K562 (cell line): ENCODE data around the gene PRR29. TPM values are rescaled to one million over a fixed set of nuclear protein-coding genes. Genes with fewer than 3 reads are reported as not detected.

Experiments used
- AFF4 ChIP-seq: sonication (generic); formaldehyde crosslinking; IDR thresholded peaks from 2 replicates; pipeline ENCODE4 v1.8.0; 2023; ENCODE audit warnings: mild to moderate bottlenecking, missing genetic modification reagents
- FOXP1 ChIP-seq: sonication (generic); formaldehyde crosslinking; IDR thresholded peaks from 2 replicates; pipeline ENCODE4 v1.8.0; 2022; ENCODE audit warnings: mild to moderate bottlenecking, missing genetic modification reagents
- GTF2B ChIP-seq: IDR thresholded peaks from 2 replicates; pipeline ENCODE4 v1.6.1; 2011; ENCODE audit not compliant: insufficient read length; ENCODE audit errors: extremely low read depth
- HNRNPK ChIP-seq: fragments of 200-400 bp; formaldehyde crosslinking; IDR thresholded peaks from one replicate; pipeline ENCODE4 v1.6.1; 2018; ENCODE audit warnings: mild to moderate bottlenecking, low read depth, low read length; ENCODE audit not compliant: poor library complexity, severe bottlenecking
- L3MBTL2 ChIP-seq: fragments of 450-650 bp; IDR thresholded peaks from 2 replicates; pipeline ENCODE4 v1.6.1; 2016; ENCODE audit warnings: mild to moderate bottlenecking, moderate library complexity
- MYBL2 ChIP-seq, 2 experiments: fragments of 450-650 bp in 1 of 2; sonication (generic) in 1 of 2; formaldehyde crosslinking in 1 of 2; IDR thresholded peaks; 2 replicates each; pipeline versions ENCODE4 v1.6.1 to v1.8.1; 2017 to 2022; ENCODE audit warnings: borderline replicate concordance in 1 of 2, inconsistent platforms in 1 of 2, low read depth in 1 of 2, mild to moderate bottlenecking in 1 of 2, missing genetic modification reagents in 1 of 2, moderate library complexity in 1 of 2
- ZBTB40 ChIP-seq, 2 experiments: fragments of 450-650 bp in 1 of 2; sonication (generic) in 1 of 2; formaldehyde crosslinking in 1 of 2; IDR thresholded peaks; 2 replicates each; pipeline versions ENCODE4 v1.7.1 to v1.9.0; 2016 to 2022; ENCODE audit warnings: inconsistent platforms in 1 of 2, mild to moderate bottlenecking in 1 of 2, missing genetic modification reagents in 1 of 2
- ZNF644 ChIP-seq: fragments of 200-800 bp; sonication (Bioruptor generic); IDR thresholded peaks from 2 replicates; pipeline ENCODE4 v1.6.1; 2016; ENCODE audit warnings: low read depth, missing genetic modification characterization, missing compliant biosample characterization
- polyA plus RNA-seq, 8 experiments: library from polyadenylated mRNA; depleted of rRNA in 4 of 8; stranded (reverse) in 5 of 8; unstranded in 3 of 8; fragments of >200 nt; fragmentation: Nextera tagmentation in 2 of 8; fragmentation: Illumina TruSeq in 1 of 8; extraction: Ambion mirVana in 2 of 8; extraction: Trizol in 1 of 8; gene quantifications; 2 replicates each; pipeline versions ENCODE4 v1.2.1 to v1.2.3, GENCODE V29; 2011 to 2014; ENCODE audit warnings: inconsistent platforms in 1 of 8, missing spikeins in 1 of 8
- total RNA-seq, 7 experiments: library from RNA; depleted of rRNA in 6 of 7; stranded (reverse); fragments of >200 nt in 6 of 7; fragmentation: Illumina TruSeq in 2 of 7; extraction: Trizol in 2 of 7; gene quantifications; 2 replicates each; pipeline versions ENCODE4 v1.2.1 to v1.2.3, GENCODE V29; 2011 to 2021; ENCODE audit warnings: low replicate concordance in 1 of 7

The PRR29 gene
- total and polyA plus RNA-seq, 9 of the 15 experiments (the other 6 are each of a cell fraction or from before 2014, with no cell fraction given), result 0.08 to 0.58 (median 0.15) TPM; not detected in 5

GRCh38 chr17:64025732-64026294 is 27.7 kb downstream of the PRR29 start (continued):
- TF ChIP-seq ZBTB40 (IDR thresholded peaks at IDR 0.05), result no peak
- no peak for TF ChIP-seq ZBTB40 (CRISPR knock-in tag; IDR thresholded peaks at IDR 0.05)
- no peak for TF ChIP-seq MYBL2 (IDR thresholded peaks at IDR 0.05; ENCODE audit: low read depth)
- no peak for TF ChIP-seq MYBL2 (CRISPR knock-in tag; IDR thresholded peaks at IDR 0.05; ENCODE audit: borderline replicate concordance)
- TF ChIP-seq FOXP1, result 0 out of 2 replicates have a peak, but pooled peaks have one; percentile 28
- peak; percentile 78 for TF ChIP-seq L3MBTL2
- peak; percentile 89; the same call in 1 of the 2 replicates for TF ChIP-seq AFF4 (CRISPR knock-in tag)
- no peak for TF ChIP-seq GTF2B
- TF ChIP-seq ZNF644 (tag), result 0 out of 2 replicates have a peak, but pooled peaks have one; percentile 58
- TF ChIP-seq HNRNPK, result no peak
